ENCODE results near the gene PFKFB1.

DNA sequence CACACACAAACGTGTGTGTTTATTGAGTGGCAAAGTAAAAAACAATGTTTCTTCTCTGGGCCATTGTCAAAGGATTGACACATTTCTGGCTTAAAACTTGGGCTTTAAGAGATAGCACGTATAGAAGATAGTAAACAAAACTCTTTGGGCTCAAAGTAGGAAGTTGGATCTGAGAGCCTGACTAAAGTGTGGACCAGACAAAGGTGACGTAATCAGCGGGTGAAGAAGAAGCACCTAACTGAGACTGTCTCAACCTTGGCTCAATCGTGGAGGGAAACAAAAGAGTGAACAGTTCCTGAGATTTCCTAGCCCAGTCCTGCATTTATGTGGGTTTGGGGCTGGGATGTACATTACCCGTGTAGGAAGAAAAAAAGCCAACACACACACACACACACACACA is 13.7 kb downstream of the PFKFB1 start:
- TF ChIP-seq, protein P1, sequence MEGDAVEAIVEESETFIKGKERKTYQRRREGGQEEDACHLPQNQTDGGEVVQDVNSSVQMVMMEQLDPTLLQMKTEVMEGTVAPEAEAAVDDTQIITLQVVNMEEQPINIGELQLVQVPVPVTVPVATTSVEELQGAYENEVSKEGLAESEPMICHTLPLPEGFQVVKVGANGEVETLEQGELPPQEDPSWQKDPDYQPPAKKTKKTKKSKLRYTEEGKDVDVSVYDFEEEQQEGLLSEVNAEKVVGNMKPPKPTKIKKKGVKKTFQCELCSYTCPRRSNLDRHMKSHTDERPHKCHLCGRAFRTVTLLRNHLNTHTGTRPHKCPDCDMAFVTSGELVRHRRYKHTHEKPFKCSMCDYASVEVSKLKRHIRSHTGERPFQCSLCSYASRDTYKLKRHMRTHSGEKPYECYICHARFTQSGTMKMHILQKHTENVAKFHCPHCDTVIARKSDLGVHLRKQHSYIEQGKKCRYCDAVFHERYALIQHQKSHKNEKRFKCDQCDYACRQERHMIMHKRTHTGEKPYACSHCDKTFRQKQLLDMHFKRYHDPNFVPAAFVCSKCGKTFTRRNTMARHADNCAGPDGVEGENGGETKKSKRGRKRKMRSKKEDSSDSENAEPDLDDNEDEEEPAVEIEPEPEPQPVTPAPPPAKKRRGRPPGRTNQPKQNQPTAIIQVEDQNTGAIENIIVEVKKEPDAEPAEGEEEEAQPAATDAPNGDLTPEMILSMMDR (conservative IDR thresholded peaks at IDR 0.05 in 1 of 2, IDR thresholded peaks at IDR 0.05 in 1 of 2; ENCODE audit: extremely low read depth in 1 of 2, insufficient read depth in 1 of 2, low read depth in 1 of 2, low read length in 2 of 2) = no peak
- no peak for TF ChIP-seq EZH2 (IDR thresholded peaks at IDR 0.05; ENCODE audit: borderline replicate concordance, low read length)
